SK-N-SH treated with all-trans-retinoic acid at 6 μM for 48 hours (cell line): ENCODE results near the gene CXCL3.

Experiments
- ATAC-seq: fragments of 200-7000 bp; cut with Tn5 transposase; 3 replicates; pipeline ENCODE4 v1.9.1; 2020; ENCODE audit warnings: mild to moderate bottlenecking, moderate library complexity
- ARNTL ChIP-seq: fragments of 450-650 bp; formaldehyde crosslinking; IDR thresholded peaks from 2 replicates; pipeline ENCODE4 v1.5.0; 2020; ENCODE audit warnings: low read depth, mild to moderate bottlenecking, moderate library complexity, borderline replicate concordance
- BACH2 ChIP-seq: fragments of 250-450 bp; sonication (Bioruptor Pico); IDR thresholded peaks from 2 replicates; pipeline ENCODE4 v1.9.0; 2021; ENCODE audit warnings: mild to moderate bottlenecking, borderline replicate concordance
- CREB5 ChIP-seq: fragments of 250-450 bp; sonication (Bioruptor Pico); IDR thresholded peaks from 2 replicates; pipeline ENCODE4 v1.5.1; 2020; ENCODE audit warnings: low read depth, mild to moderate bottlenecking, moderate library complexity
- CSDC2 ChIP-seq: fragments of 250-450 bp; sonication (Bioruptor Pico); IDR thresholded peaks from 2 replicates; pipeline ENCODE4 v1.5.0; 2020; ENCODE audit warnings: mild to moderate bottlenecking, moderate library complexity
- CSRNP3 ChIP-seq: fragments of 250-450 bp; sonication (Bioruptor Pico); IDR thresholded peaks from 2 replicates; pipeline ENCODE4 v1.5.1; 2021; ENCODE audit warnings: mild to moderate bottlenecking, moderate library complexity
- ESRRG ChIP-seq: fragments of 250-450 bp; sonication (Bioruptor Pico); IDR thresholded peaks from 2 replicates; pipeline ENCODE4 v1.6.1; 2021; ENCODE audit warnings: mild to moderate bottlenecking
- GLIS3 ChIP-seq: fragments of 250-450 bp; sonication (Bioruptor Pico); IDR thresholded peaks from 2 replicates; pipeline ENCODE4 v1.5.0; 2020; ENCODE audit warnings: mild to moderate bottlenecking, moderate library complexity
- ISL1 ChIP-seq: fragments of 250-450 bp; sonication (Bioruptor Pico); IDR thresholded peaks from 2 replicates; pipeline ENCODE4 v2.1.2; 2022; ENCODE audit warnings: mild to moderate bottlenecking, moderate library complexity
- OSR1 ChIP-seq: fragments of 250-450 bp; sonication (Bioruptor Pico); IDR thresholded peaks from 2 replicates; pipeline ENCODE4 v1.8.0; 2022; ENCODE audit warnings: moderate library complexity, mild to moderate bottlenecking, inconsistent platforms
- POU6F1 ChIP-seq: fragments of 250-450 bp; sonication (Bioruptor Pico); IDR thresholded peaks from 2 replicates; pipeline ENCODE4 v1.8.0; 2021; ENCODE audit warnings: low read depth, mild to moderate bottlenecking, moderate library complexity, borderline replicate concordance
- PPARA ChIP-seq: fragments of 250-450 bp; sonication (Bioruptor Pico); IDR thresholded peaks from 2 replicates; pipeline ENCODE4 v1.5.0; 2020; ENCODE audit warnings: mild to moderate bottlenecking, borderline replicate concordance
- RARB ChIP-seq: fragments of 250-450 bp; sonication (Bioruptor Pico); IDR thresholded peaks from 2 replicates; pipeline ENCODE4 v1.8.0; 2021; ENCODE audit warnings: mild to moderate bottlenecking, moderate library complexity
- SNAI2 ChIP-seq: fragments of 250-450 bp; sonication (Bioruptor Pico); IDR thresholded peaks from 2 replicates; pipeline ENCODE4 v1.5.0; 2020; ENCODE audit warnings: mild to moderate bottlenecking, moderate library complexity
- TCF4 ChIP-seq: fragments of 250-450 bp; sonication (Bioruptor Pico); IDR thresholded peaks from 2 replicates; pipeline ENCODE4 v1.8.0; 2021; ENCODE audit warnings: mild to moderate bottlenecking, moderate library complexity, borderline replicate concordance
- TSHZ2 ChIP-seq: fragments of 250-450 bp; sonication (Bioruptor Pico); IDR thresholded peaks from 2 replicates; pipeline ENCODE4 v1.5.0; 2020; ENCODE audit warnings: mild to moderate bottlenecking, moderate library complexity
- ZC3H10 ChIP-seq: fragments of 250-450 bp; sonication (Bioruptor Pico); IDR thresholded peaks from 2 replicates; pipeline ENCODE4 v1.5.1; 2021; ENCODE audit warnings: mild to moderate bottlenecking, moderate library complexity
- ZFP3 ChIP-seq: fragments of 250-450 bp; sonication (Bioruptor Pico); IDR thresholded peaks from 2 replicates; pipeline ENCODE4 v1.5.0; 2020; ENCODE audit warnings: mild to moderate bottlenecking, moderate library complexity
- ZFP30 ChIP-seq: fragments of 450-650 bp; formaldehyde crosslinking; IDR thresholded peaks from 2 replicates; pipeline ENCODE4 v1.5.0; 2022; ENCODE audit warnings: mild to moderate bottlenecking, moderate library complexity
- ZNF565 ChIP-seq: fragments of 450-650 bp; formaldehyde crosslinking; conservative IDR thresholded peaks from 2 replicates; pipeline ENCODE4 v1.5.0; 2020; ENCODE audit warnings: low read depth, mild to moderate bottlenecking, moderate library complexity
- ZNF70 ChIP-seq: fragments of 450-650 bp; formaldehyde crosslinking; IDR thresholded peaks from 2 replicates; pipeline ENCODE4 v1.5.0; 2020; ENCODE audit warnings: mild to moderate bottlenecking, moderate library complexity
- ZNF8 ChIP-seq: fragments of 450-650 bp; formaldehyde crosslinking; IDR thresholded peaks from 2 replicates; pipeline ENCODE4 v1.5.0; 2020; ENCODE audit warnings: mild to moderate bottlenecking, moderate library complexity

CXCL3 gene

GRCh38 chr4:74000301-74000700, 38.2 kb downstream of the CXCL3 start:
- ATAC-seq = no peak
- TF ChIP-seq ZNF8 (no peak), CSRNP3 (CRISPR knock-in tag) (no peak), RARB (CRISPR knock-in tag) (no peak), ESRRG (no peak), GLIS3 (CRISPR knock-in tag) (no peak), TSHZ2 (CRISPR knock-in tag) (no peak), PPARA (CRISPR knock-in tag) (no peak), SNAI2 (no peak), ZNF565 (CRISPR knock-in tag) (no peak), ZC3H10 (CRISPR knock-in tag) (no peak), ARNTL (CRISPR knock-in tag) (no peak), TCF4 (CRISPR knock-in tag) (no peak), POU6F1 (CRISPR knock-in tag) (no peak), ZFP30 (CRISPR knock-in tag) (no peak), ZFP3 (CRISPR knock-in tag) (no peak), CREB5 (CRISPR knock-in tag) (no peak), ISL1 (CRISPR knock-in tag) (no peak), BACH2 (CRISPR knock-in tag) (no peak), CSDC2 (no peak), ZNF70 (no peak)

- TF ChIP-seq BACH2 (CRISPR knock-in tag) (no peak), ARNTL (CRISPR knock-in tag) (no peak), TSHZ2 (CRISPR knock-in tag) (no peak), ZNF8 (no peak), OSR1 (no peak), RARB (CRISPR knock-in tag) (no peak), ZFP30 (CRISPR knock-in tag) (no peak), CREB5 (CRISPR knock-in tag) (no peak), CSDC2 (no peak), CSRNP3 (CRISPR knock-in tag) (no peak), SNAI2 (no peak)
- TF ChIP-seq, all 23 proteins: peak for 0
- peak; percentile 83 for ATAC-seq
Measured at GRCh38 chr4:73998040-73999011, 40.2 kb downstream of the CXCL3 start, which contains the start of gene CXCL5. Gene CXCL5 (minus strand): TSS chr4:73998677. CDS start chr4:73998581, 96 bp downstream.
